Measurements from ENCODE around the gene ODAD4.
A peak's percentile ranks its signal among the peaks of the same experiment; 100 is the strongest.
"Not testable (repeated sequence)": the region's sequence is repeated elsewhere in the genome, so short reads cannot be mapped to it uniquely, and the experiment has no call there.

The ODAD4 gene

GRCh38 chr17:41928693-41929251 lies 1.6 kb upstream of the ODAD4 start:
- H3K4ac ChIP-seq (ENCODE audit: low read depth in 1 of 2, low read length in 2 of 2), result peak overlapping the region in 1 of 2 experiments; percentile 67
- no peak overlapping the region for H3K27ac ChIP-seq (ENCODE audit: low read length, poor library complexity, severe bottlenecking)
- H4K91ac ChIP-seq (ENCODE audit: low read length), result no peak overlapping the region
- no peak overlapping the region for H3K18ac ChIP-seq (ENCODE audit: low read depth in 1 of 2, low read length in 2 of 2)
- no peak overlapping the region for H2AFZ ChIP-seq (ENCODE audit: low read depth, low read length)
- H3K4me3 ChIP-seq (ENCODE audit: insufficient read depth in 1 of 2, low read depth in 1 of 2, low read length in 2 of 2), result peak overlapping the region in 1 of 2 experiments; percentile 79
- H3K4me2 ChIP-seq (ENCODE audit: low read length, poor library complexity, severe bottlenecking), result no peak overlapping the region
- DNase-seq, result no peak
- H2AK5ac ChIP-seq (ENCODE audit: low read length, severe bottlenecking), result no peak overlapping the region
- H3K79me1 ChIP-seq (replicated peaks; ENCODE audit: low read length, poor library complexity, severe bottlenecking), result peaks cover 5% of the 10 kb centered on the region
- 100% methylated on average over 4 of the region's 6 CpGs for WGBS
- peaks cover 3% of the 10 kb centered on the region for H3K4me1 ChIP-seq (ENCODE audit: control insufficient read depth, insufficient read depth, low read depth, low read length)
- H3K36me3 ChIP-seq (ENCODE audit: control insufficient read depth in 1 of 2, insufficient read depth in 2 of 2, low read depth in 1 of 2, low read length in 2 of 2), result no peaks in the 10 kb centered on the region
- no peaks in the 10 kb centered on the region for H3K27me3 ChIP-seq (ENCODE audit: control insufficient read depth in 1 of 2, insufficient read depth in 1 of 2, low read length in 2 of 2)
- H2BK5ac ChIP-seq (ENCODE audit: low read depth, low read length, poor library complexity, severe bottlenecking), result no peak overlapping the region
- H3K23ac ChIP-seq (ENCODE audit: low read length in 2 of 2), result no peak overlapping the region
- H2BK12ac ChIP-seq (ENCODE audit: low read length in 2 of 2), result peak overlapping the region in 1 of 2 experiments; percentile 72
- no peak overlapping the region for H2BK15ac ChIP-seq (ENCODE audit: low read depth, poor library complexity, severe bottlenecking)
- no peak overlapping the region for H3K9ac ChIP-seq (ENCODE audit: low read length)
- no peaks in the 10 kb centered on the region for H3K9me3 ChIP-seq (ENCODE audit: control insufficient read depth, low read length)
- H4K8ac ChIP-seq (ENCODE audit: low read length), result peak overlapping the region; percentile 51
- H3K14ac ChIP-seq (ENCODE audit: low read length in 2 of 2), result no peak overlapping the region
- no peak overlapping the region for H2BK120ac ChIP-seq (ENCODE audit: low read depth, low read length)

- H2AK5ac ChIP-seq (ENCODE audit: low read length, severe bottlenecking); H2BK5ac ChIP-seq (ENCODE audit: low read depth, low read length, poor library complexity, severe bottlenecking); H3K36me3 ChIP-seq (ENCODE audit: control insufficient read depth in 1 of 2, insufficient read depth in 2 of 2, low read depth in 1 of 2, low read length in 2 of 2); H2BK12ac ChIP-seq (ENCODE audit: low read length in 2 of 2); H3K23ac ChIP-seq (ENCODE audit: low read length in 2 of 2); H4K91ac ChIP-seq (ENCODE audit: low read length); H3K27me3 ChIP-seq (ENCODE audit: control insufficient read depth in 1 of 2, insufficient read depth in 1 of 2, low read length in 2 of 2); H3K4me1 ChIP-seq (ENCODE audit: control insufficient read depth, insufficient read depth, low read depth, low read length); H3K79me1 ChIP-seq (replicated peaks; ENCODE audit: low read length, poor library complexity, severe bottlenecking); DNase-seq; H3K9me3 ChIP-seq (ENCODE audit: control insufficient read depth, low read length); H3K14ac ChIP-seq (ENCODE audit: low read length in 2 of 2); H2BK120ac ChIP-seq (ENCODE audit: low read depth, low read length): not testable (repeated sequence)
- Histone ChIP-seq H2AFZ (ENCODE audit: low read depth, low read length) (peak overlapping the region; percentile 85), H3K9ac (ENCODE audit: low read length) (peak overlapping the region; percentile 87), H3K27ac (ENCODE audit: low read length, poor library complexity, severe bottlenecking) (peak overlapping the region; percentile 72), H2BK15ac (ENCODE audit: low read depth, poor library complexity, severe bottlenecking) (peak overlapping the region; percentile 76), H3K4ac (ENCODE audit: low read depth in 1 of 2, low read length in 2 of 2) (peak overlapping the region in 1 of 2 experiments; percentile 96), H3K18ac (ENCODE audit: low read depth in 1 of 2, low read length in 2 of 2) (peak overlapping the region; percentile 73 to 85), H4K8ac (ENCODE audit: low read length) (peak overlapping the region; percentile 91), H3K4me2 (ENCODE audit: low read length, poor library complexity, severe bottlenecking) (peak overlapping the region; percentile 95), H3K4me3 (ENCODE audit: insufficient read depth in 1 of 2, low read depth in 1 of 2, low read length in 2 of 2) (peak overlapping the region; percentile 68 to 79)
- WGBS, result 74% methylated on average over 14 of the region's 18 CpGs
Measured at GRCh38 chr17:41930833-41931156, 378 bp downstream of the ODAD4 start.

DNA sequence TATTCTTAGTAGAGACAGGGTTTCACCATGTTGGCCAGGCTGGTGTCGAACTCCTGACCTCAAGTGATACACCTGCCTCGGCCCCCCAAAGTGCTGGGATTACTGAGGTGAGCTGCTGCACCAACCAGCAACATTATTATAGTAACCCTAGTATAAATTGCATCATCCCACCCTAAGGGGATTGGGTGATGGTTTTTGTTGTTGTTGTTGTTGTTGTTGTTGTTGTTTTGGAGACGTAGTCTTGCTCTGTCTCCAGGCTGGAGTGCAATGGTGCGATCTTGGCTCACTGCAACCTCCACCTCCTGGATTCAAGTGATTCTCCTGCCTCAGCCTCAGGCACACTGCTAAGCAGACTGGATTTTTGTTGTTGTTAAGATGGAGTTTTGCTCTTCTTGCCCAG lies 1.3 kb downstream of the ODAD4 start:
- not testable (repeated sequence) for H2BK5ac ChIP-seq (ENCODE audit: low read depth, low read length, poor library complexity, severe bottlenecking); H2BK120ac ChIP-seq (ENCODE audit: low read depth, low read length); H3K27me3 ChIP-seq (ENCODE audit: control insufficient read depth in 1 of 2, insufficient read depth in 1 of 2, low read length in 2 of 2); H3K9ac ChIP-seq (ENCODE audit: low read length); H2BK12ac ChIP-seq (ENCODE audit: low read length in 2 of 2); H3K79me1 ChIP-seq (replicated peaks; ENCODE audit: low read length, poor library complexity, severe bottlenecking); H3K14ac ChIP-seq (ENCODE audit: low read length in 2 of 2); H3K4ac ChIP-seq (ENCODE audit: low read depth in 1 of 2, low read length in 2 of 2); H3K4me2 ChIP-seq (ENCODE audit: low read length, poor library complexity, severe bottlenecking); H3K4me3 ChIP-seq (ENCODE audit: insufficient read depth in 1 of 2, low read depth in 1 of 2, low read length in 2 of 2); H3K18ac ChIP-seq (ENCODE audit: low read depth in 1 of 2, low read length in 2 of 2); H4K91ac ChIP-seq (ENCODE audit: low read length); H3K23ac ChIP-seq (ENCODE audit: low read length in 2 of 2); H2BK15ac ChIP-seq (ENCODE audit: low read depth, poor library complexity, severe bottlenecking); H2AFZ ChIP-seq (ENCODE audit: low read depth, low read length); H3K9me3 ChIP-seq (ENCODE audit: control insufficient read depth, low read length); H3K27ac ChIP-seq (ENCODE audit: low read length, poor library complexity, severe bottlenecking); DNase-seq; H4K8ac ChIP-seq (ENCODE audit: low read length); H3K4me1 ChIP-seq (ENCODE audit: control insufficient read depth, insufficient read depth, low read depth, low read length); H2AK5ac ChIP-seq (ENCODE audit: low read length, severe bottlenecking)
- 100% methylated on average over 2 of the region's 4 CpGs for WGBS
- peaks cover 7 to 11% of the 10 kb centered on the region in 2 experiments for H3K36me3 ChIP-seq (ENCODE audit: control insufficient read depth in 1 of 2, insufficient read depth in 2 of 2, low read depth in 1 of 2, low read length in 2 of 2)

DNA sequence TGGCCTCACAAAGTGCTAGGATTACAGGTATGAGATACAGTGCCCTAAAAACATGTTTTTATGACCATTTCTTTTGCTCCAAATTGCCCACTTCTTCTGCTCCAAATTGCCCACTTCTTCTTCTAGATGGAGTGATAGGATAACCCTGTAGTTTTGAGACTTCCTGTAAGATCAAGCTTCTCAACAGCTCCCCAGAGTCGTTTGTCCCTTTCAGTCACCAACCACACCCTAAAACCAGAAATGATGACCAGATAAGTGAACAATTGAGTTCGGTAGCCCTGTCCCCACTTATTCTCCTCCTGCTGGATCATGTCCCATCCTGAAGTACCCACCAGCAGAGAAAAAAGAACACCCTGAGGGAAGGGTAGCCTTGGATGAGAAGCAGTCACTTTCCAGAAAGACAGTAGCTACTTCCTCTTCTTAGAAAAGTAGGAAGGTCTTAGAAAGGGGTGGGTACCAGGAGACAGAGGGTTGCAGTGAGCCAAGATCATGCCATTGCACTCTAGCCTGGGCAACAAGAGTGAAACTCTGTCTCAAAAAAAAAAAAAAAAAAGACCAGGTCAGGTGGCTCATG lies 2.5 kb downstream of the ODAD4 start:
- Histone ChIP-seq H3K23ac (ENCODE audit: low read length in 2 of 2) (no peak overlapping the region), H3K4me3 (ENCODE audit: insufficient read depth in 1 of 2, low read depth in 1 of 2, low read length in 2 of 2) (no peak overlapping the region), H3K14ac (ENCODE audit: low read length in 2 of 2) (no peak overlapping the region), H3K27me3 (ENCODE audit: control insufficient read depth in 1 of 2, insufficient read depth in 1 of 2, low read length in 2 of 2) (no peaks in the 10 kb centered on the region), H2BK15ac (ENCODE audit: low read depth, poor library complexity, severe bottlenecking) (no peak overlapping the region), H3K27ac (ENCODE audit: low read length, poor library complexity, severe bottlenecking) (no peak overlapping the region), H2AFZ (ENCODE audit: low read depth, low read length) (no peak overlapping the region), H3K4me2 (ENCODE audit: low read length, poor library complexity, severe bottlenecking) (no peak overlapping the region), H2AK5ac (ENCODE audit: low read length, severe bottlenecking) (no peak overlapping the region), H3K18ac (ENCODE audit: low read depth in 1 of 2, low read length in 2 of 2) (no peak overlapping the region), H3K9ac (ENCODE audit: low read length) (no peak overlapping the region), H3K79me1 (replicated peaks; ENCODE audit: low read length, poor library complexity, severe bottlenecking) (peaks cover 3% of the 10 kb centered on the region), H4K91ac (ENCODE audit: low read length) (no peak overlapping the region), H4K8ac (ENCODE audit: low read length) (no peak overlapping the region), H3K9me3 (ENCODE audit: control insufficient read depth, low read length) (no peaks in the 10 kb centered on the region), H2BK12ac (ENCODE audit: low read length in 2 of 2) (no peak overlapping the region), H3K4ac (ENCODE audit: low read depth in 1 of 2, low read length in 2 of 2) (no peak overlapping the region), H2BK5ac (ENCODE audit: low read depth, low read length, poor library complexity, severe bottlenecking) (no peak overlapping the region), H3K4me1 (ENCODE audit: control insufficient read depth, insufficient read depth, low read depth, low read length) (peaks cover 3% of the 10 kb centered on the region), H3K36me3 (ENCODE audit: control insufficient read depth in 1 of 2, insufficient read depth in 2 of 2, low read depth in 1 of 2, low read length in 2 of 2) (peaks cover 8 to 17% of the 10 kb centered on the region in 2 experiments), H2BK120ac (ENCODE audit: low read depth, low read length) (no peak overlapping the region)
- no peak for DNase-seq
- 36% methylated on average over 1 of the region's 2 CpGs for WGBS

All from mesenchymal stem cell (in vitro differentiated cells and primary cell).